Stromal cell of bone marrow (primary cell): ENCODE results near the gene ARPC1B.
A peak's percentile ranks its signal among the peaks of the same experiment; 100 is the strongest.
"Not testable (repeated sequence)": the region's sequence is repeated elsewhere in the genome, so short reads cannot be mapped to it uniquely, and the experiment has no call there.

ENCODE experiments used
- DNase-seq: peaks from one replicate; pipeline ENCODE4 v3.0.0-alpha.2; 2012; ENCODE audit warnings: low read depth

ARPC1B gene

DNA sequence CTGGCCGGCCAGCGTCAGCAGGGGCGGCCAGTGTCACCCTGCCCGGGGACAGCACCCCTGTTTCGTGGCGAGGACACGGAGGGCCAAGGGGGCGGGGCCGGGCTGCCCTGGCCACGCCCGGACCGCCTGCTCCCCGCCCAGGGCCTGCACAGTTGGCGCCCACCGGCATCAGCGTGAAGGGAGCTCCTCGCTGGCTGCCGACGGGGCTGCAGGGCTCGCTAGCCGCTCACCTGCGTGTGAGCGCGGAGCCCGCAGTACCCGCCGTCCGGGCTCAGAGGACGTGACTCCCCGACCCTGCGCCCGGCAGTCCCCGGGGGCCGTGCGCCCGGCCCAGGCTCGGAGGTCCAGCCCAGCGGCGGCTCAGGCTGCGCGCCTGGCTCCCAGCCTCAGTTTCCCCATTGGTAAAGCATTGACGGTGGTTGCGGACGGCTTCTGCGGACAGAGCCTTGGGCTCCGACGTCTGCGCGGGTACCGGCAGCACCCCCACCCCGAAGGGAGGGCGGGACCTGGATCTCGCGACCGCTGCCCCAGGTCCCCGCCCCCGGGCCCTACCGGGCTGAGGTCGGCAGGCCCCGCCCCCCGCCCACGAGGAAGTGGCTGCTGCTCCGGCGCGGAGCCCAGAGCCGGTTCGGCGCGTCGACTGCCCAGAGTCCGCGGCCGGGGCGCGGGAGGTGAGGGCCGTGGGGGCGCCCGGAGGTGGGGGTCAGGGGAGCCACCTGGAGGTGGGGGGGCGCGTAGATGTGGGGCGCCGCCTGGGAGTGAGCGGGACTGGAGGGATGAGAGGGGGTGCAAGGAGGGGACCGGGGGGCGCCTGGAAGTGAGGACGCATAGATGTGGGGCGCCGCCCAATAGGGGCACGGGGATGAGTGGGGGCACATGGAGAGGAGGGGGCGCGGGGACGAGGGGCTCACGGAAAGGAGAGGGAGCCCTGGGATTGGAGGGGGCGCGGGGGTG, at the start of gene ARPC1B:
Gene ARPC1B (plus strand): TSS at position 620 of the 954 bp plus-strand sequence. CDS start 10,985 bp downstream, outside the sequence.
- DNase-seq, result peak; percentile 61

DNA sequence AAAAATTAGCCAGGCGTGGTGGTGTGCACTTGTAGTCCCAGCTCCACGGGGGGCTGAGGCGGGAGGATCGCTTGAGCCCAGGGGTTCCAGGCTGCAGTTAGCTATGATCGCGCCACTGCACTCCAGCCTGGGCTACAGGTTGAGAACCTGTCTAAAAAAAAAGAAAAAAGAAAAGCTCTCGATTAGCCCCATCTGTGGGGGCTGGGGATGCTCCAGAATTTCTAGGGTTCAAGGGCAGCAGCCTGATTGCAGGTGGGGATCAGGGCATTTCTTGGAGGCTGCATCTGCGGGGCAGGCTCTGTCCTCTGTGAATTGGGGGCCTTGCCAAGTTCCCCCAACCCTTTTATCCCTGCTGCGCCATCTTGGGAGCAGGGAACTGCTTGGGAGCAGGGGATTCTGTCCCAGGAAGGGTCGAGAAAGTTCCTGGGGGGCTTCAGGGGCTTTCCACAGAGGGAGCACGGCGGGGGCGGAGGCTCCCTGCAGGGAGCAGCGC, 49.5 kb upstream of the ARPC1B start:
- no peak for DNase-seq

DNA sequence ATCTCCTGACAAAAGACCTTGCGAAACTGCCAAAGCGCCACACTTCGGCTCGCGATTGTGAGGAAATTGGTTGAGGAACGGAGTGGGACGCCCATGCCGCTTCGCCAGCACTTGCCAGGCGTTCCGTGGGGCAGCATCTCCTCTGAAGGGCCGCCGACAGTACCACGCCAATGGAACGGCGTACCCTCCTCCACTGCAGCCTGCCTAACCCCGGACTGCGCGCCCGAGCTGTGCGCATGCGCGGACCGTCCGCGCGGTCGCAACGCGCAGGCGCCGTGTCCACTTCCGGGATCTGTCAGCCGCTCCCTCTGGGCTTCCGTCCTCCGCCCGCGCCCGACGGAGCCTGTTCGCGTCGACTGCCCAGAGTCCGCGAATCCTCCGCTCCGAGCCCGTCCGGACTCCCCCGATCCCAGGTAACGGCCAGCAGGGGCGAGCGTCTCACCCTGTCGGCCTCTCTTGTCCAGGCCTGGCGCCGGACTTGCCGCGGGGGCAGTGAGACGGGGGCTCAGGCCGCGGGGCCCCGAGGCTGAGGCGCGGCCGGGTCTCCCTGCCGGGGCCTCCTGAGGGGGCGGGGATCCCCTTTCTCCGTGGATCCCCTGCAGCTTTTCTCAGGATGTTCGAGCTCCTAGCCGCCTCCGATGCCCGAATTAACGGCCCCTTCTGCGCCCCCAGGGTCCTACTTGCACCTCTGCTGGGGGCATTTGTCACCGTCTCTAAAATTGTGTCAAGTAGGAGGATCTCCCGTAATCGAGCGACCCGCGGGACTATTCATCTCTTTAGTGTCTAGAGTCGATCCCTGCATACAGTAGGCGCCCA, 48.7 kb upstream of the ARPC1B start, which contains the start of gene ARPC1A:
Gene ARPC1A (plus strand): TSS at position 307 of the 816 bp plus-strand sequence. CDS start 7,456 bp downstream, outside the sequence.
- peak; percentile 83 for DNase-seq

DNA sequence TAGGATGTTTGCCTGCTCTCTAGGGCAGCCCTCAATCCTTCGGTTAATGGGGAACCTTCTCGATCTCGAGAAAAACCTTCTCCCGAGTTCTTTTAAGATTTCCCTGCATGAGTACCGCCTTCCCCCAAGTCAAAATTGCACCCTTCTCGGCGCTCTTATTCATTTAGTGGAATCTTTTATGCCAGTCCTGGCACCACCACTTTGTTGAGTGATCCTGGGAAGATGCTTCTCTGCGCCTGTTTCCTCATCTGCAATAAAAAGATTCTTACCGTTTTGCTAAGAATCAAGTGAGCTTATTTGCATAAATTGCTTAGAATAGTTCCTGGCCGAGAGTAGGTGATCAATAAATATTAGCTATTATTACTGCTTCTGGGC, 48.1 kb upstream of the ARPC1B start:
- DNase-seq, result no peak

DNA sequence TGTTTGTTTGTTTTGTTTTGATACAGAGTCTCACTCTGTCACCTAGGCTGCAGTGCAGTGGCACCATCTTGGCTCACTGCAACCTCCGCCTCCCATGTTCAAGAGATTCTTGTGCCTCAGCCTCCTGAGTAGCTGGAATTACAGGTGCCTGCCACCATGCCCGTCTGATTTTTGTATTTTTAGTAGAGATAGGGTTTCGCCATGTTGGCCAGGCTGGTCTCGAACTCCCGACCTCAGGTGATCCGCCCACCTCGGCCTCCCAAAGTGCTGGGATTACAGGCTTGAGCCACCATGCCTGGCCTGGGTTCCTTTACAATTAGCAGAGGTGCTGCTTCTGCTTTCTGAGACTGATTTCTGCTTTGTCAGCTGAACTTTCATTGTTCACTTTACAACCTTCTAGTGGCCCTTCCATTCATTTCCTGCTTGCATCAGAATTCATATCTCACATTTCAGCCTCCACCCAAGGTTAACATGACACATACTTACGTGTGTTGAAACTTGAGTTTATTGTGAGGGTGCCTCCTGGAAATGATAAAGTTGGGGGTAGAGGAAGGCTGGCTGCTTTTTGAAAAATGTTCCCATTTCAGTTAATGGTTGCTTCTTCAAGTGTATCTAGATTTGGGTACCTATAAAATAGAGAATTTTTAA, 44.1 kb upstream of the ARPC1B start:
- peak; percentile 77 for DNase-seq

DNA sequence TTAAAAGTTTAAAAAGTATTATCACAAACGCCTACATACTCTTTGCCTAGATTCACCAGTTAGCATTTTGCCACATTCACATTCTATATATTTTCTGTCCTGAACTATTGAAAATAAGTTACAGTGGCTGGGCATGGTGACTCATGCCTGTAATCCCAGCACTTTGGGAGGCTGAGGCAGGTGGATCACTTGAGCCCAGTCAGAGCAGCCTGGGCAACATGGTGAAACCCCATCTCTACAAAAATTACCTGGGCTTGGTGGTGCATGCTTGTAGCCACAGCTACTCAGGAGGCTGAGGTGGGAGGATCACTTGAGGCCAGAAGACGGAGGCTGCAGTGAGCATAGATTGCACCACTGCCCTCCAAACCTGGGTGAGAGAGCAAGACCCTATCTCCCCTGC, 43.5 kb upstream of the ARPC1B start:
- DNase-seq, result no peak

DNA sequence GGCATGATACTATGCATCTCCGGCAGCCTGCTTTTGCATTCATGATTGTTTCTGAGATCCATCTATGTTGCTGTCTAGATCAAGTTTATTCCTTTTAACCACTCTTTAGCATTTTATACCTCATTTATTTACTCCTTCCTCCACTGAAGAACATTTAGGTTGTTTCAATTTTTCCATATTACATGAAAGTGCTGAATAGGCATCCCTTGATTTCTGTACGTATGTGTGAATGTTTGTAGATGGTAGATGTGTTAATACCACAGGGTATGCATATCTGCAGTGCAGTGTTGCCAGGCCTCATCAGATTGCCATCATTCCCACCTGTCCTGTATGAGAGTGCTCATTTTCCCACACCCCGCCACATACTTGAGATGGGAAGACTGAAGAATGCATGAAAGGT, 34.9 kb upstream of the ARPC1B start:
- DNase-seq, result no peak

DNA sequence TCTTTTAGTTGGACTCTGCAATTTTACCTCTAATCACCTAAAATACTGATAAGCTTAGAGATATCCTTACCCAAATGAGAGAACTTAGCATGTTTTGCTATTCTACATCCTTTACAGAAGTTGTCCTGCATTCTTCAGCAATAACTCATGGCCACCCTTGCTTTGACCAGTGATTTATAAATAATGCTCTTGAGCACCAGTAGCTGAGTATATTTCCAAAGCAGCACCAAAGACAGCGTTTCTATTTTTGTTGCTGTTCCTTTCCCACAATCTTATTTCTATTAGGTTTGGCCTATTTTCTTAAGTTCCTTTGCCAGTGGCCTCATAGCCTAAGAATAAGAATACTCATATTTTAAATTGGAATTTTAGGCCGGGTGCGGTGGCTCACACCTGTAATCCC, 33.9 kb upstream of the ARPC1B start:
- DNase-seq, result no peak

DNA sequence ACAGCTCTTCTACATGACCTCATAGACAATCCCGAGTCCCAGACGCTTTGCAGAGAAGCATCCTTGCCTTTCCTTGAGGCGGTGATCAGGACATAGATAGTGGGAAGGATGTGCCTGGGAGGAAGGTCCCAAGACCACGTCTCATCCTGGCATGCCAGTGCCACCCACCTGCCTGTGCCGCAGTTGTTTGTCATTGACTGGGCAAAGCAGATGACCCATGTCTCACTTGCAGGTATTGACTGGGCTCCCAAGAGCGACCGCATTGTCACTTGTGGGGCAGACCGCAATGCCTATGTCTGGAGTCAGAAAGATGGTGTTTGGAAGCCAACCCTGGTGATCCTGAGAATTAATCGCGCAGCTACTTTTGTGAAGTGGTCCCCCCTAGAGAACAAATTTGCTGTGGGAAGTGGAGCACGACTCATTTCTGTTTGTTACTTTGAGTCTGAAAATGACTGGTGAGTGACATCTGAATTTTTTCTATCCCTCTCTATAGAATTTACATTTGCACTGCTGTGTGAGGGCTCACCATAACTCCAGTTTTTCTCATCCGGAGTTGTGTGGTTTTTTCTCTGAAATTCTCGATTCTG, 30.4 kb upstream of the ARPC1B start:
- DNase-seq, result no peak

DNA sequence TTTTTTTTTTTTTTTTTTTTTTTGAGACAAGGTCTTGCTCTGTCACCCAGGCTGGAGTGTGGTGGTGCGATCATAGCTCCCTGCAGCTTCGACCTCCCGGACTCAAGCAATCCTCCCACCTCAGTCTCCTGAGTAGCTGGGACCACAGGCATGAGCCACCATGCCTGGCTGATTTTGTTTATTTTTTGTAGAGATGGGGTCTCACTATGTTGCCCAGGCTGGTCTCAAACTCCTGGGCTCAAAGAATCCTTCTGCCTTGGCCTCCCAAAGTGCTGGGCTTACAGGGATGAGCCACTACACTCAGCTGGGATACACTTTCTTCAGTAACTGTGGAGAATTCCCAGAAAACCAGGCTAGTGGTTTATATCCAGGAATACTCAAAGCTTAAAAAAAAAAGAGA, 23.9 kb upstream of the ARPC1B start:
- DNase-seq, result not testable (repeated sequence)

DNA sequence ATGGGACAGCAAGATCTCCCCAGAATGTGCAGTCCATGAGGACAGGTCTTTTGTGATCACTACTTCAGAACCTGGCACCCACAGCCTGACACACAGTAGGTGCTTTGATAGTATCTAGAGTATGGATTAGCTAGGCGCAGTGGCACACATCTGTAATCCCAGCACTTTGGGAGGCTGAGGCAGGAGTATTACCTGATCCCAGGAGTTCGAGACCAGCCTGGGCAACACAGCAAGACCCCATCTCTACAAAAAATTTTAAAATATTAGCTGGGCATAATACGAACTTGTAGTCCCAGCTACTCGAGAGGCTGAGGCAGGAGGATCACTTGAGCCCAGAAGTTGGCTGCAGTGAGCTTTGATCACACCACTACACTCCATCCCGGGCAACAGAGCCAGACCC, 22.3 kb upstream of the ARPC1B start:
- DNase-seq, result no peak

DNA sequence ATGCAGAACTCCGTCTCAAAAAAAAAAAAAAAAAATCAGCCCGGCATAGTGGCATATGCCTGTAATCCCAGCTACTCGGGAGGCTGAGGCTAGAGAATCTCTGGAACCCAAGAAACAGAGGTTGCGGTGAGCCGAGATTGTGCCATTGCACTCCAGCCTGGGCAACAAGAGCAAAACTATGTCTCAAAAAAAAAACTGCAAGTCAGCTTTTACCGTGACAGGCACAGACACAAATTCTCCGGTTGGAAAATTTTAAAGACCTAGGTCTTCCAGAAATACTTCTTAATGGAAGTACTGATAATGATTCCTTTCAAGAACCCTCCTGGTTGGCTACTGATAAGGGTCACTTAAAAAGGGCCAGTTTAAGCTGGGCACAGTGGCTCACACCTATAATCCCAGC, 19.4 kb upstream of the ARPC1B start:
- DNase-seq, result no peak

DNA sequence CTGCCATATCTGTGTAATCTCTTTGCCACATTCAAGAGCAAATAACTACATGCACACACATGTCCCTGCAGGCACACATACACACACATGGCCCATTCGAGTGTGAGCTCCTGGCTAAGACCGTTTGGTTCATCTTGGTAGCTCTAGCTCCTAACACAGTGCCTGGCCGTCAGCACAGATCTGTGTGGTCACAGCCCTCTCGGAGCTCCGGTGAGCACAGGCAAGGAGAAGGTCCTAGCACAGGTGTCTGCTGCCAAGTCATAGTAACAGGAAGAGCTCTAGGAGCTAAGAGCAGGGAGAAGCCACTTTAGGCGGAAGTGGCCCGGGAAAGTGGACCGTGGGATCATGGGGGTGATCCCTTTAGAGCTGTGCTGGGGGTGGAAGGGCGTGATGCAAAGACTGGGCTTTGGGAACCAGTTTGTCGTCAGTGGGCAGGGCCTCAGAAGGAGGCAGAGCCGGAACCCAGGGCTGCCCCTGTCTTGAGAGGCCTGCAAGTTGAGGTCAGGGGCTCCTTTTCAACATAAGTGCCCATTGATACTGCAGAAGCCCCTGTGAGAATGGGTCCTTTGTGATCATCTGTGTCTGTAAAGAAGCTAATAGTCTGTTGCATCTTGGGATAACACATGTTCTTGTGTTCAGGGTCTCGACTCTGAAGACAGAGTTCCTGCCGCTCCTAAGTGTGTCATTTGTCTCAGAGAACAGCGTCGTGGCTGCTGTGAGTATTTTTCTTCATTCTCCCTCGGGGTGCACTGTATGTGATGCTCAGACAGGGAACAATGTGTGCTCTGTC, 16.6 kb upstream of the ARPC1B start:
- DNase-seq, result no peak

DNA sequence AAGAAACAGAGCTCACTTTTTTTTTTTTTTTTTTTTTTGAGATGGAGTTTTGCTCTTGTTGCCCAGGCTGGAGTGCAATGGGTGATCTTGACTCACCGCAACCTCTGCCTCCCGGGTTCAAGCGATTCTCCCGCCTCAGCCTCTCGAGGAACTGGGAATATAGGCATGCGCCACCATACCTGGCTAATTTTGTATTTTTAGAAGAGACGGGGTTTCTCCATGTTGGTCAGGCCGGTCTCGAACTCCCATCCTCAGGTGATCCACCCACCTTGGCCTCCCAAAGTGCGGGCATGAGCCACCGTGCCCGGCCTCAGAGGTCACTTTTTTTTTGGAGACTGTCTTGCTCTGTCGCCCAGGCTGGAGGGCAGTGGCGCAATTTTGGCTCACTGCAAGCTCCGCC, 16.0 kb upstream of the ARPC1B start:
- not testable (repeated sequence) for DNase-seq

DNA sequence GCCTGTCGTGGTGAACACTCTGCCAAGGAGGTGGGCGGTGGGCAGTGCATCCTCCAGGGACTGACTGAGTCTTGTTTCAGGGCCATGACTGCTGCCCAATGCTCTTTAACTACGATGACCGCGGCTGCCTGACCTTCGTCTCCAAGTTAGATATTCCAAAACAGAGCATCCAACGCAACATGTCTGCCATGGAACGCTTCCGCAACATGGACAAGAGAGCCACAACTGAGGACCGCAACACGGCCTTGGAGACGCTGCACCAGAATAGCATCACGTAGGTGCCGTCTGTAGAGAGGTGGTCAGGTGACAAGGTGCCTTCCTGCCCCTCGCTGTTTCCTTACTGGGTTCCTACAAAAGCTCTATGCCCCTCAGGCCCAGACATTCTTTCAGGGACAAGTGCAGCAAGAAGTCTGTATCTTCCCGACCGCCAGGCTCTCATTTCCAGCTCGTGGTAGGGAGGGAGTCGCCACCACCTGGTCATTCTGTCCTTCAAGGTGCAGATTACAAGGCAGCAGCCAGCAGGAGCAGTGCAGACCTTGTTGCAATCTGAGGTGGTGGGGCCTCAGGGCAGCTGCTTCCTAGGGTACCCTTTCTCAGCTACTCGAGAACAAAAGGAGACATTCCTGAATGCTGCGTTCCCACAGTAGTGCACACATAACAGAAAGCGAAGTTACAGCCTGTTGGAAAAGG, 14.9 kb upstream of the ARPC1B start:
- DNase-seq, result no peak

DNA sequence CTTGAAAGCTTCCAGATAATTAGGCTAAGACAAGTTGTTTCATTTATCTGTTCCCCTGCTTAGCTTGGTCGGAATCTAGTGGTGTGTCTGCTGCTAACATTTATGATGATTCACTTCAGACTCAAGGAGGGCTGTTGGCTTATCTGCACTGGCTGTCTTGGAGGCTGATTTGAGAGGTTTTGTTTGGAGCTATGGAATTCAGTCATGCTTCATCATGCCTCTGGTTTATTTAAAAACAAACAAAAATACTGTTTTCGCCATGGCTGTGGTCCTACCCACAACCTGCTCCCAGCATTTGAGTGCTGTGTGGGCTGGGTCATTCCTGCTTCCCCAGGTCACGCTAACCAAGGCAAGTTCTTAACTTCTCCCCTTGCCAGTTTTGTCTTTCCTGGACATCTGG, 11.7 kb upstream of the ARPC1B start:
- DNase-seq, result no peak

DNA sequence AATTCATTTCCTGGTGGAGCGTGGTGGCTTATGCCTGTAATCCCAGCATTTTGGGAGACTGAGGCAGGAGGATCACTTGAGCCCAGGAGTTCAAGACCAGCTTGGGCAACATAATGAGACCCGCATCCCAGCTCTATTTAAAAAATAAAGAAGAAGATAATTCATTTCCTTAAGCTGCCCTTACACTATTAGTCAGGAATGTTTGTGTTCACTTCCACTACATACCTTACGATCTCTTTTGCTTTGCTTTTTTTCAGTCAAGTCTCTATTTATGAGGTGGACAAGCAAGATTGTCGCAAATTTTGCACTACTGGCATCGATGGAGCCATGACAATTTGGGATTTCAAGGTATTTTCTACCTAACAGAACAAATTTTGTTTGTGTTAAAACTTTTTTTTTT, 11.2 kb upstream of the ARPC1B start:
- DNase-seq, result no peak

DNA sequence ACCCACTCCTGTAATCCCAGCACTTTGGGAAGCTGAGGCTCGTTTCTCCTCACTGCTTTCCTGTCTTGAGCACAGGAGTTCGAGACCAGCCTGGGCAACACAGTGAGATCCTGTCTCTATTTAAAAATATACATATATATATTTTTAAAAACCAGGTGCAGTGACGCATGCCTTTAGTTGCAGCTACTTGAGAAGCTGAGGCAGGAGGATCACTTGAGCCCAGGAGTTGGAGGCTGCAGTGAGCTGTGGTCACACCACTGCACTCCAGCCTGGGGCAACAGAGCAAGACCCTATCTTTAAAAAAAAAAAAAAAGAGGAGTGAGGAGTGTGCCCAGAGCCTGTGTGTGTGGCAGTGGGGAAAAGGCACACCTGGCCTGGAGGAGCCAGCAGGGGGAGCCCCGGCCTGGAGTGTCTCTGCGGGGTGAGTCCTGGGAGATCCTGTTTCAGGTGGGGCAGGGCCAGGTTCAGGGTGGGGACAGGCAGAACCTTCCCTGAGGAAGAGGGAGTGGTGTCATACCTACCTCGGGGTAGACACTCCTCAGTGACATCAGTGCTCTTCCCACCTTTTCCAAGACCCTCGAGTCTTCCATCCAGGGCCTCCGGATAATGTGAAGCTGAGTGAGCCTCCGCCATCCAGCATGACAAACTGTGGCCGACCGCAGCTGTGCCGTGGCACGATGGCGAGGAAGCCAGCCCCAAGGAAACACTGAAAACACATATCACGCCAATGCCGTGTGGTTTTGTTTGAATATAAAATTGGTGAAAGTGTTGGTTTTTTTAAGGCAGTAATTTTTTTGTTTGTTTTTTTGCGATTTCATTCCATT, 9.0 kb upstream of the ARPC1B start:
- no peak for DNase-seq

DNA sequence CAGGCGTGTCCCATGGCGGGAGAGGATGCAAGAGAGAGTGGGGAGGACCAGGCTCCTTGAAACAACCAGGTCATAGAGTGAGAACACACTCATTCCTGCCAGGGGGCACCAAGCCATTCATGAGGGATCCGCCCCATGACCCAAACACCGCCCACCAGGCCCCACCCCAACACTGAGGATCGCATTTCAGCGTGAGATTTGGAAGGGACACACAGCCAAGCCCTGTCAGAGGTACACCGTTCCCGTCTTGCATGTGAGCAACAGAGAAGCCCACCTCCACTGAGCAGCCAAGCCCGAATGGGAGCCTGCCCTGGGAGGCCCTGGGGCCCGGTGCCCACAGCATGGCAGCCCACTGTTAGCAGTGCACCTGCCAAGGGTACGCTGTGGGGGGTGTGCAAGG, 7.9 kb upstream of the ARPC1B start:
- DNase-seq, result no peak
